Endothelial cell (in vitro differentiated cells): ENCODE measurements around the gene GABRP. TPM values are rescaled to one million over a fixed set of nuclear protein-coding genes. Genes with fewer than 3 reads are reported as not detected.

ENCODE experiments used
- DNase-seq: peaks from one replicate; pipeline ENCODE4 v3.0.0; 2021; ENCODE audit warnings: low spot score
- H3K27ac Mint-ChIP-seq: one replicate; pipeline ENCODE4 v1.8.0; 2021; ENCODE audit warnings: mixed read lengths, inconsistent platforms; ENCODE audit not compliant: unreplicated experiment
- H3K27me3 Mint-ChIP-seq: one replicate; pipeline ENCODE4 v1.8.0; 2021; ENCODE audit warnings: mild to moderate bottlenecking, moderate library complexity, mixed read lengths, inconsistent platforms; ENCODE audit not compliant: unreplicated experiment
- H3K36me3 Mint-ChIP-seq: one replicate; pipeline ENCODE4 v1.8.0; 2021; ENCODE audit warnings: mild to moderate bottlenecking, low read depth, mixed read lengths, inconsistent platforms; ENCODE audit not compliant: unreplicated experiment
- H3K4me1 Mint-ChIP-seq: one replicate; pipeline ENCODE4 v1.8.0; 2021; ENCODE audit warnings: mild to moderate bottlenecking, mixed read lengths, inconsistent platforms; ENCODE audit not compliant: unreplicated experiment
- H3K4me3 Mint-ChIP-seq: one replicate; pipeline ENCODE4 v1.8.0; 2021; ENCODE audit warnings: mild to moderate bottlenecking, mixed read lengths, inconsistent platforms; ENCODE audit not compliant: unreplicated experiment
- H3K9me3 Mint-ChIP-seq: one replicate; pipeline ENCODE4 v1.8.0; 2021; ENCODE audit warnings: mixed read lengths, inconsistent platforms; ENCODE audit not compliant: unreplicated experiment
- CTCF ChIP-seq: fragments of 200-600 bp; sonication (generic); IDR thresholded peaks from one replicate; pipeline ENCODE4 v1.5.0; 2021; ENCODE audit warnings: antibody characterized with exemption; ENCODE audit not compliant: unreplicated experiment
- total RNA-seq: library from RNA; stranded (reverse); fragmentation: NEBNext Ultra II Directional; extraction: Animal tissue kit (Norgen Biotek cat#: 25700); gene quantifications from one replicate; pipeline ENCODE4 v1.2.1, GENCODE V29; 2021; ENCODE audit not compliant: unreplicated experiment

The GABRP gene
- total RNA-seq, 1 donor from 2014 or later = 23.5 TPM

- Mint-ChIP-seq H3K27ac (no peak overlapping the region), H3K4me3 (no peak overlapping the region), H3K9me3 (no peaks in the 10 kb centered on the region), H3K36me3 (no peaks in the 10 kb centered on the region), H3K27me3 (peaks cover 1% of the 10 kb centered on the region), H3K4me1 (peaks cover 5% of the 10 kb centered on the region)
- DNase-seq = no peak
- no peak for TF ChIP-seq CTCF
Observed at GRCh38 chr5:170846416-170846815, 62.9 kb downstream of the GABRP start.

- no peaks in the 10 kb centered on the region for H3K9me3 Mint-ChIP-seq
- TF ChIP-seq CTCF = no peak
- peaks cover 5% of the 10 kb centered on the region for H3K4me1 Mint-ChIP-seq
- H3K36me3 Mint-ChIP-seq = no peaks in the 10 kb centered on the region
- H3K27ac Mint-ChIP-seq = no peak overlapping the region
- DNase-seq = no peak
- peaks cover 1% of the 10 kb centered on the region for H3K27me3 Mint-ChIP-seq
- H3K4me3 Mint-ChIP-seq = no peak overlapping the region
Observed at GRCh38 chr5:170846846-170847245, 63.3 kb downstream of the GABRP start.

GRCh38 chr5:170848033-170848432 is 64.5 kb downstream of the GABRP start:
- H3K9me3 Mint-ChIP-seq = no peaks in the 10 kb centered on the region
- no peak overlapping the region for H3K4me3 Mint-ChIP-seq
- DNase-seq = no peak
- H3K27ac Mint-ChIP-seq = no peak overlapping the region
- no peak for TF ChIP-seq CTCF
- no peaks in the 10 kb centered on the region for H3K36me3 Mint-ChIP-seq
- H3K27me3 Mint-ChIP-seq = peaks cover 1% of the 10 kb centered on the region
- peaks cover 5% of the 10 kb centered on the region for H3K4me1 Mint-ChIP-seq

GRCh38 chr5:170849374-170849773 is 65.8 kb downstream of the GABRP start:
- no peaks in the 10 kb centered on the region for H3K36me3 Mint-ChIP-seq
- peaks cover 5% of the 10 kb centered on the region for H3K4me1 Mint-ChIP-seq
- no peak overlapping the region for H3K27ac Mint-ChIP-seq
- H3K4me3 Mint-ChIP-seq = no peak overlapping the region
- DNase-seq = no peak
- no peak for TF ChIP-seq CTCF
- H3K9me3 Mint-ChIP-seq = no peaks in the 10 kb centered on the region
- no peaks in the 10 kb centered on the region for H3K27me3 Mint-ChIP-seq

- TF ChIP-seq CTCF = no peak
- Mint-ChIP-seq H3K27ac (no peak overlapping the region), H3K4me1 (no peaks in the 10 kb centered on the region), H3K36me3 (no peaks in the 10 kb centered on the region), H3K27me3 (no peaks in the 10 kb centered on the region), H3K9me3 (no peaks in the 10 kb centered on the region), H3K4me3 (no peak overlapping the region)
- DNase-seq = no peak
Observed at GRCh38 chr5:170854566-170854965, 71.0 kb downstream of the GABRP start.
